GM21528 (cell line): Measurements from ENCODE around the gene ST8SIA1.

Experiments
- ATAC-seq: cut with Tn5 transposase; IDR thresholded peaks from one replicate; pipeline ENCODE4 v1.9.1; 2021; ENCODE audit warnings: mild to moderate bottlenecking, moderate library complexity; ENCODE audit not compliant: unreplicated experiment, low FRiP score

Gene ST8SIA1

DNA sequence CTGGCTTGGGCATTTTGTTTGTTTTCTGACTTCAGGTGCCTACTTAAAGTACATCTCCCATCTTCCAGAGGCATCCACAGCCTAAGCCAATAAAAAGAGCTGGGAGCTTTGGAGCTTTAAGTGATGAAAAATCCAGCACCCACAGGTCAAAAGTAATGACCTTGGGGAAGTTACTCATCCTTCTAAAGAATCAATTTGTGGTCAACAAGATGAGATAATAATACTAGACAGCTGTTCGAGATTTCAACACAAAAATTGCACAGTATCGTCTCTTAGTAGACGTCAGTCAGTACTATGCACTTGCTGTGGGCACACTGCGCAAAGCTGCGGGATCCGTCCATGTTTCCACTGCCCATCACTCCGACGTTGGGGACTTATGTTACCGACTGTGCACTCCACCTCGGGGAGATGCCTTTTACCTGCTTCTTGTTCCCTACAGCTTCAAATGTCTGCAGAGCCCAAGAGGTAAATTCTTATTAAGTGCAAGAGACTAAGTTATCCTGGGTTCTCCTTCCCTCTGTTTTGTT is 1.3 kb downstream of the ST8SIA1 start:
- ATAC-seq = no peak

GRCh38 chr12:22332202-22332601 is 2.3 kb downstream of the ST8SIA1 start:
- no peak for ATAC-seq

DNA sequence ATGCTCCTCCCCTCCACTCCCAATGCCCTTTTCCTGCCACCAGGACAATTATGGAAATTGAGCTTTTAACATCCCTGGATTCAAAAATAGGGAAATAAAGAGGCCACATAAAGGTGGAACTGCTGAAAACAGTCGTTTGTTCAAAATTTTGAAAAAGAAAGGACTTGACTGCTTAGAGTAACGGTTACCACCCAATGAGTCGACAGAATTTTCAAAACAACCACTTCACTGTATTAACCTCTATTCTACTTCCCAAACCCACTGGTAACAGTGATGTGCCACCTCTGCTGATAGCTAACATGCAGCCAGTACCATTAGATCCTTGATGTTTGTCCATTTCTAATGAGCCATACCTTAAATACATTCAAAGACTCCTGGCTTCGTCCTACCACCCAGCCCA is 4.9 kb downstream of the ST8SIA1 start:
- ATAC-seq = no peak

- no peak for ATAC-seq
Measured at GRCh38 chr12:22325218-22325617, 9.3 kb downstream of the ST8SIA1 start.

DNA sequence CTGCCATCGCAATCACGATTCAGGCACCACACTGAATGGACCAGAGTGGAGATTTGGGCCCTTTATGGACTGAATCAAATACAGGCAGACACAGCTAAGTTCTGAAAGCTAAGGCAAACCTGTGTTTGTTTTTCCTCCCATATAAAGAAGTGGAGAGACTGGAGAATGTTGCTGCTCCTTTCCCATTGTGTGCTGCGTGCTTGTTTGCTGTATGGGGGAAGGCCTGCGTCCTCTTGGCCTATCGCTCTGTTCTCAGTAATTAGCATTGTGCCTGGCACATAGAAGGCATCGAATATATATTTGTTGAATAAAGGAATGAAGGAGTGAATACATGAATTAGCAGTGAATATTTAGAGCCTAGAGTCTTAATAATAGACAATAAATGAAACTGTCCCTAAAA is 12.4 kb downstream of the ST8SIA1 start:
- no peak for ATAC-seq

DNA sequence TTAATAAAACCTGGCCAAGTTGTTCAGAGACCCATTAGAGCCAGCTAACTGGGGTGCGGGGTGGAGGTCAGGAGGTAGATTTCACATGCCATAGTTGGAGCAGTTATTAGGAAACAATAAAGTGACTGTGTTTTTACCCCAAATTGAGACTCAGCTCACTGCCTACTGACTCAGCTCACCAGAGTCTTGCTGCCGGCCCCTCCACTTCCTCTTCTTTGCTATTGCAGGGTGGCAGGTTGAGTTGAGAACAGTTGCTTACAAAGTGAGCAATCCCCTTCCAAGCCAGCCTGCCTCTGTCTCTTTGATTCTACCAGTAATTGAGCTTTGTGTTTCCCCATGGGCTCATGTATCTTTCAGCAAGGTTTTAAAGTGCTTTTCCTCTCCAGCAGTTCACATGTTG is 12.9 kb downstream of the ST8SIA1 start:
- ATAC-seq = no peak

DNA sequence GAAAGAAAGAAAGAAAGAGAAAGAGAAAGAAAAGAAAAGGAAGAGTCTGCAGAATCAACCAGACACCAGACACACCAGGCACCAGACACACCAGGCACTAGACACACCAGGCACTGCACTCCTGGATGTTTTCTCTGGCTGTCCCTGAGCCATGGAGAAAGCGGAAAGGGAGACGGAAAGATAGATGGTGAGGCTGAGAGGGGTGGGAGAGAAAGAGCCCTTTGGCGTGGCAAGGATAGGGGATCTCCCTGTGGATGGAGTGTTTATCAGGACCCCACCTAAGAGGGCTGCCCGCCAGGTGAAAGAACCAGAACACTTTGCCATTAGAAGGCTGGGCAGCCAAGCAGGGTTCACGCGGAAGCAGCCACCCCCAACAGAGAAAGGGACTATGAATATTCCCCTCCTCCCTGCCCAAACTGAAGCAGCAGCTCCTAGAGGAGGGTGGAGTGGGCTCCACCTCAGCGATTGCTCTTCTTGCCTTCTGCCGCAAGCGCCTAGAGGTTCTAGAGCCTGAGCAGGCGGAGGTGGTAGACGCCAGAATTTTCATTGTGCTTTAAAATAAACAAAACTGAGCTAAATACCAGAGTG is 13.4 kb downstream of the ST8SIA1 start:
- no peak for ATAC-seq

GRCh38 chr12:22318108-22318737 is 16.3 kb downstream of the ST8SIA1 start:
- no peak for ATAC-seq

DNA sequence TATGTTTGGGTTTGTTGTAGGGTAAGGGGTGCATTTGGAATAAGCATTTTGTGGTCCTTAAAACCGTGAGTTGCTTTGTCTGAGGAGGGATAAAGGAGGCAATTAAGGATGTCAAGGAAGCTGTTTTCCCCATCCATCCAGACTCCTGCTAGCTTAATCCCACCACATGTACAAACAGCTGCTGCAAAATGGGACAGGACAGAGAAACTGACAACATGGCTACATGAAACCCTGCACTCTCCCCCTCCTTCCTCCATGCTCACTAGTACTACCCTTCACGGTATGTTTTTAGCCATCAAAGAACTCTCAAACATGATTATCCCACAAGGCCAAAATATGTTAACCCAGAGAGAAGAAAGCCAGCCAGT is 20.6 kb downstream of the ST8SIA1 start:
- no peak for ATAC-seq

GRCh38 chr12:22313286-22313962 is 21.1 kb downstream of the ST8SIA1 start:
- no peak for ATAC-seq

GRCh38 chr12:22312336-22312735 is 22.2 kb downstream of the ST8SIA1 start:
- no peak for ATAC-seq

DNA sequence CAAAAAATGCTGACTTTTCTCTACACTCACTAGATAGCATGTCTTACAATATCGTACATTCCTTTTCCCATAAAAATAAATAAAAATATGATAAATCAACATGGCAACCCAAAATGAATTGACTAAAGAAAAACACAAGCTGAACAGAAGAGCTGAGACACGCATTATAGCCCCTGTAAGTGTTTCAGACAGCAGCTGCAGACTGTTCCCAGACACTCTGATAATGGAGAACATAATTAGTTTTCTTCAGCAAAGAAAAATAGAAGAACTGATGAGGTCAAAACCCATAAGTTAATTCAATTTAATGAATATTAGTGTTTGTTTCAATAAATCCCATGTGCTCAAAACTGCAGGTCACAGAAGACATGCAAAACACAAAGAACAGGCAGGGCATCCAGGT is 23.8 kb downstream of the ST8SIA1 start:
- no peak for ATAC-seq

DNA sequence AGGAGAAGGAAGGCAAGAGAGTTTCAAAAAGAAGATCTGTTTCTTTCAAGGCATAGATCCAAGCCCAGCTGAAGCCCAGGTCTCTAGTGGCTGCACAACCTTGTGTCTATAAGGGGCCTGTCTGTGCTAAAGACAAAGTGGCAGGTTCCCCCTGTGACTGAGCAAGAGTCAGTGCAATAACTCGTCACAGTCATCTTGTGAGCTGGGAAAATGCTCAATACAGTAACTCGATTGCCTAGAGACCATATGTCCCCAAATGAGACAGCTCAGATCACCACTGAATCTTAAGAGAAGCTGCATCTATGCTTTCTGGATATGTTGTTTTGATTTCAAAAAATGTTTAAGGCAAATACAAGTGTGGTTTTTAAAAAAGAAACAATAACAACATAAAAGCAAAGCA is 24.2 kb downstream of the ST8SIA1 start:
- ATAC-seq = no peak

DNA sequence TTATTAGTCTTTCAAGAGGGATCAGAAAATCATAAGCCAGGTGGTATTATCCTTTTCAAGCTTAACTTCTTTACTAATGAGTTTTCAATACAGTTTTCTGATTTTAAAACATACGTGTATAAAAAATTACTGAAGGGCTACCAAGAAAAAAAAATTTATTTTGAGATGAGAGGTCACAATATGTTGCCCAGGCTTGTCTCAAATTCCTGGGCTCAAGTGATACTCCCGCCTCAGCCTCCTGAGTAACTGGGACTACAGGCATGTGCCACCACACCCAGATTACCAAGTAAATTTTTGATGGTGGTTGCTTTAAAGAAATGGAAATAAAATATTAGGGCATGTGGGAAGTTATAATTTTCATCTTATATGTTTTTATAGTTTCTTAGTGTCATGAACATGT is 26.7 kb downstream of the ST8SIA1 start:
- no peak for ATAC-seq

DNA sequence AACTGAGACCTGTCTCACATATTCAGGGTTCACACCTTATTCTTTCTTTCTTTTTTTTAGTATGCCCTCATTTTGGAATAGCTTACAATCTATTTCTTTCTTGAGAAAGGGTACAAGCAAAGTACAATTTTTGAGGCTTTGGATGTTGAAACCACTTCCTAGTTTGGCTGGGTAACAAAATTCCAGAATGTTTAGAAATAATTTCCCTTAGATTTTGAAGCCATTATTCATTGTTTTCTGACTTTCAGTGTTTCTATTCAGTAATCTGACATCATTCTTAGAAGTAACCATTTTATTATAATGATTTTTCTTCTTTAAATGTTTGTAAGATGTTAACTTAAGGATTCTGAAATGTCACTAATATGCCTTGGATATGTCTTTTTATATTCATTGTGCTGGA is 28.2 kb downstream of the ST8SIA1 start:
- ATAC-seq = no peak

DNA sequence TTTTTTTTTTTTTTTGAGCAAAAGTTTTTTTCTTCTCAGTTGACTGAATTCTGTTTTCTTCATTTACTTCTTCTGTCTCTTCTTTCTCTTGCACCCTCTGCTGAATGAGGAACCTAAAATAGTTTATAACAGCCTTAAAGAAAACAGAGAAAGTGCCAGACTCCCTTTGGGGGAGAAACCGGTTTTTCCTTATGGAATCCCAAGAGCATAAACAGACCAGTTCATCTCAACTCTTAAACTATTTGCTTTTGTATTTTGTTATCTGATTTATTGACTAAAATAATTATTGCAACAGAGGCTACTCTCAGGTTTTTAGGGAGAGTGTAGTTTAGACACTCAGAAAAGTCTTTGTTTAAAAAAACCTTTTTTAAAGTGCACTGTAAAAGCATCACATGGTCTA is 30.2 kb downstream of the ST8SIA1 start:
- ATAC-seq = no peak

DNA sequence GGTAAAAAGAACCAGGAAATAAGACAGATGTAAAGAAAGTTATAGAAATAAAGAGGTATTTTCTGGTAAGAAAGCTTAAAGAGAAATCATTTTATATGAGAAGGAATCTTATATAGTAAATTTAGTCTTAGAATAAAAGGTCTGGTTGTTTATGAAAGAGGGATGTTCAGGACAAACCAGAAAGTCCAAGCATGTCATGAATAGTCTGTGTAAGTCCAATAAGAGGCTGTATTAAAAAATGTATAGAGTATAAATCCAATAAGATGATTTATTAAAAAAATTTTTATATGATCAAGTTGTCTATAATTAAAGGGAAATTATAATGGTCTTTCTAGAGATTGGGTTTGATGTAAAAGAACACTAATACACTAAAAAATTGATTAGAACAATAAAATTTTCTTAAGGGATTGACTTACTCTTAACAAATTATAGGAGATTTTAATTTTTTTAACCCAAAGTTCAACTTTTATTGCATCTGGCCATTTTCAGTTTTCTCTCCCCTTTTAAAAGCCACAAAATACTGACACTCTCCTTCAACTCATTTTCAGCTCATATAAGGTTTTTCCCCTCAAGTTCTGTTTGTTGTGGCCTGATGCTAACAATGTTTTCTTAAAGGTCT is 35.1 kb downstream of the ST8SIA1 start:
- ATAC-seq = no peak

DNA sequence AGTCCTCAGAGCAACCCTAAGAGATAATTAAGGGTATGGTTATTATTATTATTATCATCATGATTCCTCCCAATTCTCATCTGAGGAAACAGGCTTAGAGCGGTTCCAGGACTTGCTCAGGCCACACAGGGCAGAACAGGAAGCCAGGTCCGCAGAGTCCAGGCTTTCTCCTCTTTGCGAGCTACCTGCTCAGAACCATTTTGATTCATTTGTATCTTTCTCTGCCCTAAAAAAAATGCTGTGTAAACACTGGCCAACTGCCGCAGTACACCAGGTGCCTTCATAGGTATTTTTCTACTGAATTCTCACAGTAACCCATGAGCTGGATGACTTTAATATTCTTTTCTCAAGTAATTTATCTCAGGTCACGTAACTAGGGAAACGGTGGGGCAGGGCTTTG is 45.3 kb downstream of the ST8SIA1 start:
- no peak for ATAC-seq

DNA sequence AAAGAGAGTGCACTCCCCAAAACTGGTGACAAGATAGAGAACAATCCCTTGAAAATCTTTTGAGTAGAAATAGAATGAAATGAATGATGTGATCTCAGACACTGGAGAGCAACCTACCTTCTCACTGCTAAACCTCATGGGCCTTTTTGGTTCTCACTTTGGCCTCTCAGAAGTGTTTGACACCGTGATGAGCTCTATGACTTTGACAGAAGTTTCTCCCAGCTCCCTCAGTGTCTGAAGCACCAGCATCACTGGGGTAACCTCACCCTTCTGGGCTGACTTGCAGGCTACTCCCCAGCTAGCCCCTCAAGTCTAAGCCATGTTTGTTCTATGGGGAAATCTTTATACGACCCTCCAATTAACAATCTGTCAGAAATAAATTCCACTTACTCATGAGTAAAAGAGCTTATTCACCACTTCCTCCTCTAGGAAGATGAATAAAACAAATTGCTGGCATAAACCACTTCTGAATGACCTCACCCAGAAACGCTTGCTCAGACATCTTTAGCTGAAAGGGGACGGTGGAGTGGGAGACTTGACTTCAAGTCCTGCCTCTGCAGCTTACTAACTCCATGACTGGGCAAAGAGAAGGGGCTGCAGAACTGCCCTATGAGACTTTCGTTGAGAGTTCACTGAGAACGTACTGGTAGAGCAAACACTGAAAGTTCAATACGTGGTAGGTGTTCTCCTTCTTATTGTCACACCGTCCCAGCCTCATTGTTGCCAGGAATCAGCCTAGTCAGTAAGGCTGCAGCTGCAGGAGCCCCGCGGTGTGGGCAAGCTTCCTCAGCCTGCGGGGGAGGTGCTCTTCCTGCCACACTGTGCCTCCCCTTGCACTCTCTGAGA is 46.5 kb downstream of the ST8SIA1 start:
- ATAC-seq = no peak

DNA sequence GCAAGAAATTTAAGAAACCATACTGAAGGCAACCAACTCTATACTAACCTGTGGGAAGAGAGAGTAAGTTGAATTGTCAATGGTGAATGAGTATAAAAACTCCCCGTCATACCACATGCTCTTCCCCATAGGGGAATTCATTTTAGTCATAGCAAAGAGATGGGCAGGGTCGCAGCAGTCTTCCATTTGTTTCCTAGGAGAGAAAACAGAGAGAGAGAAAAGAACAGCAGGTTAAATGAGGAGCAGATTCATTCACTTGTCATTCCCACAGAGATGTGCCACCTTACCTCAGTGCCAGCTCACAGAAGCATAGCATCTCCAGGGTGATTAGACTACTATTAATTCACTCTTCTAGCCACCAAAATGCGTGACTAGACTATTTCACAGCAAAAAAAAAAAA is 47.4 kb downstream of the ST8SIA1 start:
- ATAC-seq = no peak

- no peak for ATAC-seq
Measured at GRCh38 chr12:22286569-22286968, 47.9 kb downstream of the ST8SIA1 start.
